Loucy (cell line): ENCODE results near the gene RABL6.

Experiments
- H2AFZ ChIP-seq: fragments of 200-600 bp; sonication (generic); 2 replicates; pipeline ENCODE4 v1.6.0; 2016; ENCODE audit warnings: antibody characterized with exemption, mild to moderate bottlenecking, low read length, moderate library complexity
- H3F3A ChIP-seq: fragments of 200-600 bp; 2 replicates; pipeline ENCODE4 v1.6.0; 2016; ENCODE audit warnings: antibody characterized with exemption, low read depth, mild to moderate bottlenecking
- H3K27me3 ChIP-seq: fragments of 200-600 bp; sonication (generic); 2 replicates; pipeline ENCODE4 v1.6.1; 2014; ENCODE audit warnings: low read length, mild to moderate bottlenecking; ENCODE audit not compliant: insufficient read depth, poor library complexity, severe bottlenecking
- H3K36me3 ChIP-seq: fragments of 200-600 bp; sonication (generic); 2 replicates; pipeline ENCODE4 v1.6.1; 2016; ENCODE audit warnings: low read length; ENCODE audit not compliant: insufficient read depth
- H3K4me1 ChIP-seq: fragments of 200-600 bp; sonication (generic); 2 replicates; pipeline ENCODE4 v1.5.1; 2014; ENCODE audit warnings: low read length, mild to moderate bottlenecking; ENCODE audit not compliant: insufficient read depth, poor library complexity, severe bottlenecking
- H3K4me2 ChIP-seq: fragments of 200-600 bp; sonication (generic); 2 replicates; pipeline ENCODE4 v1.6.0; 2014; ENCODE audit warnings: antibody characterized with exemption, low read length, low read depth, mild to moderate bottlenecking; ENCODE audit not compliant: poor library complexity, severe bottlenecking
- H3K4me3 ChIP-seq: fragments of 200-600 bp; sonication (generic); 2 replicates; pipeline ENCODE4 v1.5.1; 2014; ENCODE audit warnings: low read length, mild to moderate bottlenecking, mixed read lengths; ENCODE audit not compliant: poor library complexity, severe bottlenecking
- H3K79me2 ChIP-seq: fragments of 200-600 bp; sonication (generic); 2 replicates; pipeline ENCODE4 v1.6.1; 2014; ENCODE audit warnings: low read length; ENCODE audit not compliant: insufficient read depth
- H3K9ac ChIP-seq: fragments of 200-600 bp; sonication (generic); 2 replicates; pipeline ENCODE4 v1.6.0; 2014; ENCODE audit warnings: mild to moderate bottlenecking, low read depth, low read length, moderate library complexity; ENCODE audit not compliant: poor library complexity, severe bottlenecking
- H3K9me2 ChIP-seq: fragments of 200-600 bp; sonication (generic); replicated peaks from 2 replicates; pipeline ENCODE4 v1.6.1; 2016; ENCODE audit warnings: low read depth, low read length, mixed read lengths
- H3K9me3 ChIP-seq: fragments of 200-600 bp; sonication (generic); 2 replicates; pipeline ENCODE4 v1.6.1; 2014; ENCODE audit warnings: mild to moderate bottlenecking, antibody characterized with exemption, low read length, low read depth; ENCODE audit not compliant: insufficient read depth
- H4K20me1 ChIP-seq: fragments of 200-600 bp; sonication (generic); 2 replicates; pipeline ENCODE4 v1.6.0; 2014; ENCODE audit warnings: antibody characterized with exemption, low read length, mild to moderate bottlenecking; ENCODE audit not compliant: insufficient read depth, poor library complexity, severe bottlenecking
- CTCF ChIP-seq: fragments of 200-600 bp; sonication (generic); conservative IDR thresholded peaks from 2 replicates; pipeline ENCODE4 v1.5.1; 2014; ENCODE audit warnings: mild to moderate bottlenecking, antibody characterized with exemption, low read length
- EZH2phosphoT487 ChIP-seq: fragments of 200-600 bp; IDR thresholded peaks from 2 replicates; pipeline ENCODE4 v1.6.1; 2018; ENCODE audit warnings: antibody characterized with exemption, mild to moderate bottlenecking, moderate library complexity, borderline replicate concordance

Gene RABL6

GRCh38 chr9:136855461-136856078, 47.8 kb downstream of the RABL6 start:
- Histone ChIP-seq H3K4me3 (no peak overlapping the region), H3K36me3 (peaks cover 13% of the 10 kb centered on the region; the same call in 1 of the 2 replicates)

DNA sequence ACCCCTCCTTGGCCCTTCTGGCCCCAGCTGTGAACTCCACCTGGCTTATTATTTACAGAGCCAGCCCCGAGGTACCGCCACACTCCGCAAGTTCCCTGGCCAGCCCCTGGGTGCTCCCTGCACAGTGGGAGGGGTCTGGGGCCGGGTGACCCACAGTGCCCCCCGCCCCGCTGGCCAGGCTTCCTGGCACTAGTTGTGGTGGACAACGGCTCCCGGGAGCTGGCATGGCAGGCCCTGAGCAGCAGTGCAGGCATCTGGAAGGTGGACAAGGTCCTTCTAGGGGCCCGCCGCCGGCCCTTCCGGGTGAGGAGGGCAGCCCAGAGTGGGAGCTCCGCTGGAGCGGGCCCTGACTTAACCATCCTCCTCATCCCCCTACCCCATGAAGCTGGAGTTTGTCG, 48.3 kb downstream of the RABL6 start:
- Histone ChIP-seq H3K9ac (no peak overlapping the region), H3K4me3 (no peak overlapping the region), H3K4me2 (no peak overlapping the region), H2AFZ (no peak overlapping the region), H3K9me3 (no peaks in the 10 kb centered on the region), H3K36me3 (peaks cover 9% of the 10 kb centered on the region; the same call in 1 of the 2 replicates), H3K79me2 (no peaks in the 10 kb centered on the region), H3F3A (no peaks in the 10 kb centered on the region), H3K9me2 (no peaks in the 10 kb centered on the region), H4K20me1 (peaks cover 3% of the 10 kb centered on the region), H3K27me3 (no peaks in the 10 kb centered on the region), H3K4me1 (no peaks in the 10 kb centered on the region)
- TF ChIP-seq EZH2phosphoT487 = no peak
- no peak for TF ChIP-seq CTCF

More at GRCh38 chr9:136855461-136856078, 47.8 kb downstream of the RABL6 start:
- Histone ChIP-seq H3K4me1 (no peaks in the 10 kb centered on the region), H3K9me3 (no peaks in the 10 kb centered on the region), H3F3A (no peaks in the 10 kb centered on the region), H3K79me2 (peaks cover 1% of the 10 kb centered on the region; the same call in 1 of the 2 replicates), H3K9ac (no peak overlapping the region), H4K20me1 (peaks cover 6% of the 10 kb centered on the region), H2AFZ (no peak overlapping the region), H3K27me3 (no peaks in the 10 kb centered on the region), H3K9me2 (no peaks in the 10 kb centered on the region), H3K4me2 (no peak overlapping the region)
- TF ChIP-seq EZH2phosphoT487 (no peak), CTCF (no peak)

DNA sequence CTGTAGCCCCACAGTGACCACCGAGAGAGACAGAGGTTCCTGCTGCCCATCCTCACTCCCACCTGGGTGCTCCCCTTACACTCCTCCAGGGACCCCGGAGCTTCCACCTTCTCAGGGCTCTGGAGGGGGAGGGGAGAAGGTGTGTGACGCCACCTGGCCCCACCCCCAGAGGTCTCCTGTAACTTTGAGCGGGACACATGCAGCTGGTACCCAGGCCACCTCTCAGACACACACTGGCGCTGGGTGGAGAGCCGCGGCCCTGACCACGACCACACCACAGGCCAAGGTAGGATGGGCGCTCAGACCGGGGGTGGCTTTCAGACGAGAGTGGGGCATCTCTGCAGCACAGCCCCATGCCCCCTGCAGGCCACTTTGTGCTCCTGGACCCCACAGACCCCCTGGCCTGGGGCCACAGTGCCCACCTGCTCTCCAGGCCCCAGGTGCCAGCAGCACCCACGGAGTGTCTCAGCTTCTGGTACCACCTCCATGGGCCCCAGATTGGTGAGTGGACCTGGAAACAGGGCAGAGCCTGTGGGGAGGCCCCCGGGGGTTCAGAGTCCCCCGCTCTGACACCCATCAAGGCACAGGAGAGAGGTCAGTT, 48.9 kb downstream of the RABL6 start:
- Histone ChIP-seq H3K9ac (no peak overlapping the region), H3K9me3 (no peaks in the 10 kb centered on the region), H3K79me2 (no peaks in the 10 kb centered on the region), H3K4me2 (no peak overlapping the region), H3K27me3 (no peaks in the 10 kb centered on the region), H4K20me1 (peaks cover 3% of the 10 kb centered on the region), H3K4me3 (no peak overlapping the region), H3F3A (no peaks in the 10 kb centered on the region), H3K4me1 (no peaks in the 10 kb centered on the region), H3K36me3 (peaks cover 4% of the 10 kb centered on the region; the same call in 1 of the 2 replicates), H2AFZ (no peak overlapping the region), H3K9me2 (no peaks in the 10 kb centered on the region)
- no peak; the same call in 1 of the 2 replicates for TF ChIP-seq CTCF
- no peak for TF ChIP-seq EZH2phosphoT487
